ENCODE results near the gene OST4.

Gene OST4

DNA sequence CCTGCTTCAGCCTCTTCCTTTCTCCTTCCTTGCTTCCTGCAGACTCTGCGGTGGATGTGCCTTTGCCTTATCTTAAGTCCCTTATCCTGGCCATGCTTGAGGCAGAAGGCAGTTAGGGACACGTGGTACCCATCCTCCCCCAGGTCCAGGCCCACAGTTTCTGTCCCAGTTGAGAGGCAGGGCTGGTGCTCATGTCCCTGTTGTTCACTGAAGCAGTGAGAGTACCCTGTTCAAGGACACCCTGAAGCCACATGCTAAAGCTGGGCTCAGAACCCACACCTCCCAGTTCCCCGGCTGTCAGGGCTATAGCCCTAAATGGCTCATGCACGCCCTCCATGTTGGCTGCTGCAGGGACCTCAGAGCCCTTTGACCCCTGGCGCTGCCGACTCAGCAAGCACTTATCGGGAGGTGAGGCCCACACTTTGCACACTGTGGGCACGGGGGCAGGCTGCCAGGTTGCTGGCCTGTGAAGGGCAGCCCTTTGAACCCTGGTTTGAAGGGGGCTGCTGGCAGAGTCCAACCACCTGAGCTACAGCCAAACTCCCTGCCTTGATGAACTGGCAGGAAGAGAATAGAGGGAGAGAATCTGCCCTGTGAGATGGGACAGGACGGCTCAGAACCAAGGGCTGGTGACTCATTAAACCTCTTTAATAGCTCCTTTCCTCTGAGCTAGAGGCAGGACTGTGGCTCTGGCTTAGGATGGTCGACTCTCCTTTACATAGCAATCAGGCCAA lies 21.4 kb upstream of the OST4 start:
- no peak for DNase-seq (ENCODE audit: low read depth)
- no peak overlapping the region for H3K4me3 ChIP-seq (ENCODE audit: control insufficient read depth, low read depth, low read length)
- TF ChIP-seq, protein P1, sequence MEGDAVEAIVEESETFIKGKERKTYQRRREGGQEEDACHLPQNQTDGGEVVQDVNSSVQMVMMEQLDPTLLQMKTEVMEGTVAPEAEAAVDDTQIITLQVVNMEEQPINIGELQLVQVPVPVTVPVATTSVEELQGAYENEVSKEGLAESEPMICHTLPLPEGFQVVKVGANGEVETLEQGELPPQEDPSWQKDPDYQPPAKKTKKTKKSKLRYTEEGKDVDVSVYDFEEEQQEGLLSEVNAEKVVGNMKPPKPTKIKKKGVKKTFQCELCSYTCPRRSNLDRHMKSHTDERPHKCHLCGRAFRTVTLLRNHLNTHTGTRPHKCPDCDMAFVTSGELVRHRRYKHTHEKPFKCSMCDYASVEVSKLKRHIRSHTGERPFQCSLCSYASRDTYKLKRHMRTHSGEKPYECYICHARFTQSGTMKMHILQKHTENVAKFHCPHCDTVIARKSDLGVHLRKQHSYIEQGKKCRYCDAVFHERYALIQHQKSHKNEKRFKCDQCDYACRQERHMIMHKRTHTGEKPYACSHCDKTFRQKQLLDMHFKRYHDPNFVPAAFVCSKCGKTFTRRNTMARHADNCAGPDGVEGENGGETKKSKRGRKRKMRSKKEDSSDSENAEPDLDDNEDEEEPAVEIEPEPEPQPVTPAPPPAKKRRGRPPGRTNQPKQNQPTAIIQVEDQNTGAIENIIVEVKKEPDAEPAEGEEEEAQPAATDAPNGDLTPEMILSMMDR (IDR thresholded peaks at IDR 0.05; ENCODE audit: control insufficient read depth, insufficient read depth, low read depth, low read length, missing control alignments), result no peak

DNA sequence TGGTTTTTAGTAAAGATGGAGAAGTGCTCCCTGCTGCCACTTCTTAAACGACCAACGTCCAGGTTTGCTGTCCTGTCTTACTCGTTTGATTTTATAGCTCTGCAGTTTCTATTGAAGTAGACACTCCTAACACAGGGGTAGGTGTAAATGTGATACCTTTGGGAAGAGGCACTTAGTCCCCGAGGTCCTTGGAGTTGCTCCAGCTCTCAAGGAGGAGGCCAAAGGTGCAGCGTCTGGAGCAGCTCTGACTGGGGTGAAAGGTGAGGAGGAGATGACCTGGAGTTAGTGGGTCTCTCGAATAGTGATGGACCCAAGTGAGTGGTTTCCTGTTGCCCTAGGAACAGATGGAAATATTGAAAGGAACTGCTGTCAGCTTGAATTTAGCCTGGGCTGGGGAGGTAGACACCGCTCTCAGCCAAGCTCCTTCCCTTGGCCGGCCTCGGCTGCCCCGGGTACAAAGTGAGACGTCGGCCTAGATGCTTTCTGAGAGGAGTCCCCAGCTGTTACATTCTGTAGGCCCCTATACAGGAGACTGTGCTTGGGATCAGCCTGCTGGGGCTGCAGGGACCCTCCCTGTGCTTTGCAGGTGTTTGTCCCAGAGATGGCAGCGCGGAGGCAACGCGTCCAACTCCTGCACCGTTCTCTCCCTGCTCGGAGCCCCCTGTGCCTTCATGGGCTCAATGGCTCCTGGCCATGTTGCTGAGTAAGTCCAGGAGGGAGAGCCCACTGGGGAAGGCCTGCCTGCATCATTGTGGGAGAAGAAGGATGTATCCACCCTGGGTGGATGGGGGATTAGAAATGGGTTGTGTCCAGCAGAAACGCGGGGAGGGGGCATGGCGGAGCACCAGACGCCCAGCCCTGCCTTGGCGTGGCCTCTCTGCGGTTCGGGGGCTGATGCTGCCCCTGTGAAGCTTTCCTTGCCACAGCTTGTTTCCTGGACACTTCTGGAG lies 20.6 kb upstream of the OST4 start:
- DNase-seq (ENCODE audit: low read depth), result no peak
- TF ChIP-seq, protein P1 (IDR thresholded peaks at IDR 0.05; ENCODE audit: control insufficient read depth, insufficient read depth, low read depth, low read length, missing control alignments), result no peak
- H3K4me3 ChIP-seq (ENCODE audit: control insufficient read depth, low read depth, low read length), result no peak overlapping the region

DNA sequence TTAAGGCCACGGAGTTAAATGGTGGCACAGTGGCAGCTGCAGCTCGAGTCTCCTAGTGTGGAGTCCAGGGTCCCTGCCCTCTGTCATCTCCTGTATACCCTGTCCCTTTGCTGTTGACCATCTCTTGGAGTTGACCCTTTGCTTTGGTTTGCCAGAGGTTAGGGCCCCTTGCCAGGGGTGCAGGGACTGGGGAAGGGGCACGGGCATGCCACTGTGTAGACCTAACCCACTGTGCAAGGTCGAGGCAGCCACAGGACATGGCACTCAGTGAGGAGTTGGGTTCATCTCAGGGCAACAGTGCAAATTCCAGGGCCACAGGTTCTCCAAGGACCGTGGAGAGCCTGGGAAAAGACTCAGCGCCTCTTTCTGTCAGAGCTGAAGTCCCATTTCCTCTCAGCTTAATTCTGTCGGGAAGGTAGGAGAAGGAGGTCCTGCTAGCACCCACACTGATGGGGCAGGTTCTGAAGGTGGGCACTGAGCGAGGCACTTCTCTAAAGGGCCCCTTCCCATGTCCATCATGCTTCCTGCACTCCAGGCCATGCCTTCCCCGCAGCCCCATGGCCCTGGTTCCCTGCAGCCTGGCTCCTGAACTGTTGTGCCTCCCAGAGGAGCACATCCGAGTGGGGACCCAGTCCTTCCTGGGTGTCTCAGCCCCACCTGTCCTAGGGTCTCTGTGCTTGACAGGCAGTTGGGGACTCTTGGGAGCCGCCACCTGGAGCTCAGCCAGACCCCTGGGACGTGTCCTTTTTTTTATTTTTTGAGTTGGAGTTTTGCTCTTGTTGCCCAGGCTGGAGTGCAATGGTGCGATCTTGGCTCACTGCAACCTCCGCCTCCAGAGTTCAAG lies 17.9 kb upstream of the OST4 start:
- no peak overlapping the region for H3K4me3 ChIP-seq (ENCODE audit: control insufficient read depth, low read depth, low read length)
- no peak for DNase-seq (ENCODE audit: low read depth)
- TF ChIP-seq, protein P1 (IDR thresholded peaks at IDR 0.05; ENCODE audit: control insufficient read depth, insufficient read depth, low read depth, low read length, missing control alignments), result no peak

DNA sequence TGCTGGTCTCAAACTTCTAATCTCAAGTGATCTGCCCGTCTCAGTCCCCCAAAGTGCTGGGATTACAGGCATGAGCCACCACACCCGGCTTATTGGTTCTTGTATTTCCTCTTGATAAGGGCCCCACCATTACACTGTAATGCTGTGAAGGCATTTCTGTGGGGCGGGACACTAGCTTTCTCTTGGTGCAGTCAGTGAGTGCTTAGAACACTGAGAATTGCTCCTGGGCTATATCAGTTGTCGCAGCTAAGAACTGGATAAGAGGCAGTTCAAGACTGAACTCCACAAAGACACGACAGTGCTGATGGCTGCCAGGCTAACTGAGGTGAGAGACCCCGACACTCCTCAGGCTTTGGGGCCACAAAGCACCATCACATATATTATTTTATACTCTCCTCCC lies 17.2 kb upstream of the OST4 start:
- TF ChIP-seq, protein P1 (IDR thresholded peaks at IDR 0.05; ENCODE audit: control insufficient read depth, insufficient read depth, low read depth, low read length, missing control alignments), result no peak
- no peak for DNase-seq (ENCODE audit: low read depth)
- H3K4me3 ChIP-seq (ENCODE audit: control insufficient read depth, low read depth, low read length), result no peak overlapping the region

DNA sequence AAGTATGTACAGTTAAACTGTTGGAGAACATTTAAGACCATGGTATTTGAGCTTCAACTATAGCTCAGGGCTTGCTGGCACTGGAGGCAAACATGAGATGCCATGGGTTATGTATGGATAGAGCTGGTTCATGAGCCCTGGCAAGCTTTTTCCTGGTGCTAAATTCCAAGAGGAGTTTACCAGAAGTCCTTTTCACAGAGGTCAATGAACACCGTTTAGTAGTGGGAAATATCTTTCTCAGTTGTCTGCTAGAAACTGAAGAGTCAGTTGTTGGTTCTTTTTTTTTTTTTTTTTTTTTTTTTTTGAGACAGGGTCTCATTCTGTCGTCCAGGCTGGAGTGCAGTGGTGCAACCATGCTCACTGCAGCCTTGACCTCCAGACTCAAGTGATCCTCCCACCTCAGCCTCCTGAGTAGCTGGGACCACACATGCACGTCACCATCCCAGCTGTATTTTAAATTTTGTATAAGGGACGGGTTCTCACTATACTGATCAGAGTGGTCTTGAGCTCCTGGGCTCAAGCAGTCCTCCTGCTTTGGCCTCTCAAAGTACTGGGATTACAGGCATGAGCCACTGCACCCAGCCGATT lies 16.5 kb upstream of the OST4 start:
- no peak overlapping the region for H3K4me3 ChIP-seq (ENCODE audit: control insufficient read depth, low read depth, low read length)
- TF ChIP-seq, protein P1 (IDR thresholded peaks at IDR 0.05; ENCODE audit: control insufficient read depth, insufficient read depth, low read depth, low read length, missing control alignments), result no peak

More for the DNA sequence above, 16.5 kb upstream of the OST4 start:
- no peak for DNase-seq (ENCODE audit: low read depth)
